Choroid plexus epithelial cell (primary cell): Measurements from ENCODE around the gene FGF12.
"Not testable (repeated sequence)": the region's sequence is repeated elsewhere in the genome, so short reads cannot be mapped to it uniquely, and the experiment has no call there.

ENCODE experiments used
- DNase-seq: peaks from one replicate; pipeline ENCODE4 v3.0.0-alpha.2; 2010; ENCODE audit warnings: low read depth
- H3K4me3 ChIP-seq: 2 replicates; pipeline ENCODE4 v1.5.1; 2011; ENCODE audit warnings: low read depth, mild to moderate bottlenecking, control low read depth, low read length, moderate library complexity
- TF ChIP-seq, protein P1 (sequence below): conservative IDR thresholded peaks from 2 replicates; pipeline ENCODE4 v1.5.1; 2011; ENCODE audit warnings: low read depth, mild to moderate bottlenecking, control low read depth, inconsistent platforms, low read length, moderate library complexity

Gene FGF12

DNA sequence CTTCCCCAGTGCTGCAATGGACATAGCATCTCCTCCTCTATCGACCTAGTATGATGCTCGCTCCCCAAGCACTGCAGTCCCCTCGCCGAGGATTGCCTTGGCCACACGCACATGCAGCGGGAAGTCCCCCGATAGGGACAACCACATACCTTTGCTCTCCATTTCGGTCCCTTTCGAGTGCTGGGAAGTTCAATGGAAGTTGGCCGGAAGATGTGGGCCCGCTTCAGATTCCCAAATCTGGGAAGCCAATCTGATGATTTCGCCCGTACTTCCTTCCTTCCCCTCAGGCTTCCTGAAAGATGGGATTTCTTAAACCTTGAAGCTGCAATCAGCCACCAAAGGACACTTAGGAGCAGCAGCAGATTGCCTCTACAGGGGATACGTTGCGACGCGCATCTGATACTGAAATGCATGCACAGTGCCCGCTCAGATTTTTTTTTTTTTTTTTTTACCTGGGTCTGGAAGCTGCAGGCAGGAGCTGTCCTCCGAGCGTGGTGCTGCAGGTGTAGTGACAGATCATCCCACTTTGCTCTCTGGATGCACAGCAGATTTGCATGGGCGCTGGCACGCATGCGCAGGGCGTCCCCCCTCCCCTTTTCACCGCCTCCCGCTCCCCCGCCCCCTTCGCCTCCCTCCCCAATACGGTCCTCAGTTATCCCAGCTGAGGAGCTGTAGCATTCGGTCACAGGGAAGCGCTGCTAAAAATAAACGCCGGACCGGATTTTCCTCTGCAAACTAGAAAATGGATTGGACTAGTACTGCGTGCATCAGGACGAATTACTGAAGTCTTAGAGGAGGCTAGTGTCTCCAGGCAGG lies at the start of gene FGF12:
Gene FGF12, minus strand, starts transcription at position 510 of the 816 bp plus-strand sequence.
- TF ChIP-seq, protein P1, sequence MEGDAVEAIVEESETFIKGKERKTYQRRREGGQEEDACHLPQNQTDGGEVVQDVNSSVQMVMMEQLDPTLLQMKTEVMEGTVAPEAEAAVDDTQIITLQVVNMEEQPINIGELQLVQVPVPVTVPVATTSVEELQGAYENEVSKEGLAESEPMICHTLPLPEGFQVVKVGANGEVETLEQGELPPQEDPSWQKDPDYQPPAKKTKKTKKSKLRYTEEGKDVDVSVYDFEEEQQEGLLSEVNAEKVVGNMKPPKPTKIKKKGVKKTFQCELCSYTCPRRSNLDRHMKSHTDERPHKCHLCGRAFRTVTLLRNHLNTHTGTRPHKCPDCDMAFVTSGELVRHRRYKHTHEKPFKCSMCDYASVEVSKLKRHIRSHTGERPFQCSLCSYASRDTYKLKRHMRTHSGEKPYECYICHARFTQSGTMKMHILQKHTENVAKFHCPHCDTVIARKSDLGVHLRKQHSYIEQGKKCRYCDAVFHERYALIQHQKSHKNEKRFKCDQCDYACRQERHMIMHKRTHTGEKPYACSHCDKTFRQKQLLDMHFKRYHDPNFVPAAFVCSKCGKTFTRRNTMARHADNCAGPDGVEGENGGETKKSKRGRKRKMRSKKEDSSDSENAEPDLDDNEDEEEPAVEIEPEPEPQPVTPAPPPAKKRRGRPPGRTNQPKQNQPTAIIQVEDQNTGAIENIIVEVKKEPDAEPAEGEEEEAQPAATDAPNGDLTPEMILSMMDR, result no peak
- peak; percentile 12 for DNase-seq
- no peak within 1 kb of the TSS for H3K4me3 ChIP-seq

DNA sequence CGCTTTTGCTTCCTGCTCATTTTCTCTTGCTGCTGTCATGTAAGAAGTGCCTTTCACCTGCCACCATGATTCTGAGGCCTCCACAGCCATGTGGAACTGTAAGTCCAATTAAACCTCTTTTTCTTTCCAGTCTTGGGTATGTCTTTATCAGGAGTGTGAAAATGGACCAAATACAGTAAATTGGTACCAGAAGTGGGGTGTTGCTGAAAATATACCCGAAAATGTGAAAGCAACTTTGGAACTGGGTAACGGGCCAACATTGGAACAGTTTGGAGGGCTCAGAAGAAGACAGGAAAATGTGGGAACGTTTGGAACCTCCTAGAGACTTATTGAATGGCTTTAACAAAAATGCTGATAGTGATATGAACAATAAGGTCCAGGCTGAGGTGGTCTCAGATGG lies 47.0 kb upstream of the FGF12 start:
- DNase-seq, H3K4me3 ChIP-seq: not testable (repeated sequence)

DNA sequence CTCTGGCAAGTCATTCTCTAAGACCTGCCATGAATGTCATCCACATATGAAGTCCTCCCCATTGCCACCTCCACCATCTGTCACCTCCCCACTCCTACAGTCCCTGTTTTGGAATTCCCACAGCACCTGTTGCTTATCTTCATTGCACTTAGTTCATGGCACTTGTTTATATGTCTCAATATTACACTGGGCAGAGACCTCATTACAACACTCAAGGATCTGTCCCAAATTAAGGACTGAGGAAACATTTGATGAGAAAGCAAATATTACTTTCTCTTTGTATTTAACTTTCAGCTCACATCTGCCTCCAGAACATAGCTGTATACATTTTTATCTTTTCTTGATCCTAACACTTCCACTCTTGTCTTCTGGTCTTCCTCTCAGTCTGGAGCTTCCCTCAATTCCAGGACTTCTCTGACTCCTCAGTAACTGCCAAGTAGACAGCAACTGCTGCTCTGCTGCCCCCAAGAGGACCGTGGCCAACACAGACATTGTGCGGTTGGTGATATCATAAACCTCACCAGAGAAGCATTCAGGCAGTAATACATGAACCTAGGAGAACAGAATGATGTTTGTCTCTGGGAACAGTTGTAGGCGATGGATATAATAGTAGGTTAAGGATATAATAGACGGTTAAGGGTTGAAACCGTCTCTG lies 45.0 kb upstream of the FGF12 start:
- peak; percentile 38 for DNase-seq
- TF ChIP-seq, protein P1, result peak; percentile 59
- H3K4me3 ChIP-seq, result no peak overlapping the region

DNA sequence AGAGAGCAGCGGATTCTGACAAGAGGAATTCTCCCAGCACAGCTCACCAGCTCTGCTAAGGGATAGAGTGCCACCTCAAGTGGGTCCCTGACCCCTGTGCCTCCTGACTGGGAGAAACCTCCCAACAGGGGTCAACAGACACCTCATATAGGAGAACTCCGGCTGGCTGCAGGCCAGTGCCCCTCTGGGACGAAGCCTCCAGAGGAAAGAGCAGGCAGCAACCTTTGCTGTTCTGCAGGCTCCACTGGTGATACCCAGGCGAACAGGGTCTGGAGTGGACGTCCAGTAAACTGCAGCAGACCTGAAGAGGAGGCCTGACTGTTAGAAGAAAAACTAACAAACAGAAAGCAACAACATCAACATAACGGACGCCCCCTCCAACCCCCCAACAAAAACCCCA lies 31.3 kb upstream of the FGF12 start:
- TF ChIP-seq, protein P1, result no peak
- DNase-seq, result no peak
- no peak overlapping the region for H3K4me3 ChIP-seq

DNA sequence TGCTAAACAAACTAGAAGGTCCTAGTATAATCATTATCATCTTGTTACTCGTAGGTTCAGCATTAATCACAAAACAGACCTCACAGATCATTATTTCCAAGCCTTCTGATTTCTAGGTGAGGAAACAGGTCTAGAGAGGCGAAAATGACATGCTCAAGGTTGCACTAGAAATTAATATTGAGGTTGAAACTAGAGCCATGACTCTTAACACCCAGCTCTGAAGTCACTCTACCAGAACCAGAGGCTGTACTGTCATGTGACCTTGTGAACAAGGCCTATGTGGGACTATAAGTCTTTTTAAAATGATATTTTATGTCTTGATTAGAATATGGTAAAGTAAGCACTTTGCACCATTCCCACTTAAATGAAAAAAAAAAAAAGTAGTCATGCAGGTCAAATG lies 23.8 kb upstream of the FGF12 start:
- no peak overlapping the region for H3K4me3 ChIP-seq
- no peak for DNase-seq
- TF ChIP-seq, protein P1, result no peak

DNA sequence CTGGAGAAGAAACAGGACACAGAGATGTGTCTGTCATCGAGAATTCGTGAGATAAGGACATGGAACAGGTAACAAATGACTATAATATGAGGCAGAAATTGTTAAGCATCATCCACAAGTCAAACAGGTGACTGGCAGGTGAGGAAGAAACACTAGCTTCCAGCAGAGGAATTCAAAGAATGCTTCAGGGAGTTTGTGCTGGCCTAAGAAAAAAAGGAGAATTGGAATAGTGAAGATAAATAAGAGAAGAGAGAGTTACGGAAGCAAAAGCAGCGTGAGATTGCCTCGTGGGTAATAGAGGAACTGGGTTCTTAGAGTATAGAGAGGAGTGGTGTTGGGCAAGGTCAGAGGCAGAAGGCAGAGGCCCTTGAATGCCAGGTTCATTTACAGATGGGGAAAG lies 22.9 kb upstream of the FGF12 start:
- H3K4me3 ChIP-seq, result no peak overlapping the region
- DNase-seq, result no peak
- TF ChIP-seq, protein P1, result no peak

DNA sequence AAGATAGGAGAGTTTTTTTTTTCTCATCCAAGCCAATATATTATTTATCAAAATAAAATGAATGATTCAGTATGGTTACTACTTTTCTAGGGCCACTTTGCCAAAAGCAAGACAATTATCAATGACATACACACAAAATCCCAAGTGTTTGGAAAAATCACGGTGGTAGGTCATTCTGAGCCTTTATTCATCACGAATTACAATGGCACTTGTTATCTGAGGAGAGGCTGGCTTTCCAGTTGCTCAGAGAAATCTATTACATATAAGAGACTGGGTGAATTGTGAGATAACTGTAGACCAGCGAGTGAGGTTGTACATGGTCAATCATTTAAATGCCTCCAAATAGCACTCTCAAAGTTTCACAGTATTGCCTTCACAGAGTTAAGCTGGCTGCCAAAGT lies 20.4 kb upstream of the FGF12 start:
- no peak for DNase-seq
- H3K4me3 ChIP-seq, result no peak overlapping the region
- TF ChIP-seq, protein P1, result no peak
